ENCODE data around the gene RUNX2.

RUNX2 gene

GRCh38 chr6:45491048-45491735 is 163.1 kb downstream of the RUNX2 start:
- DNase-seq, result no peak

DNA sequence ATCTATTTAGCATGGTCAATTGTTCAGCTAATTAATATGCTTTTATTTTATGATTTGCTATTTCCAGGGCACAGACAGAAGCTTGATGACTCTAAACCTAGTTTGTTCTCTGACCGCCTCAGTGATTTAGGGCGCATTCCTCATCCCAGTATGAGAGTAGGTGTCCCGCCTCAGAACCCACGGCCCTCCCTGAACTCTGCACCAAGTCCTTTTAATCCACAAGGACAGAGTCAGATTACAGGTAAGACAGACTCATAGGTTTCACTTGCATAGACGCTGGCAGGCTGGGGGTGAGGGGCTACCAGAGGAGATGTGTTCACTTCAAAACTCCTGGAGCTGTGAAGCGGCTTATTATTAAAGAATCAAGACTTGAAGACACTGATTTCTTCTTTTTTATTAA is 163.7 kb downstream of the RUNX2 start:
- DNase-seq, result no peak

- no peak for DNase-seq
Observed at GRCh38 chr6:45493761-45494160, 165.6 kb downstream of the RUNX2 start.

DNA sequence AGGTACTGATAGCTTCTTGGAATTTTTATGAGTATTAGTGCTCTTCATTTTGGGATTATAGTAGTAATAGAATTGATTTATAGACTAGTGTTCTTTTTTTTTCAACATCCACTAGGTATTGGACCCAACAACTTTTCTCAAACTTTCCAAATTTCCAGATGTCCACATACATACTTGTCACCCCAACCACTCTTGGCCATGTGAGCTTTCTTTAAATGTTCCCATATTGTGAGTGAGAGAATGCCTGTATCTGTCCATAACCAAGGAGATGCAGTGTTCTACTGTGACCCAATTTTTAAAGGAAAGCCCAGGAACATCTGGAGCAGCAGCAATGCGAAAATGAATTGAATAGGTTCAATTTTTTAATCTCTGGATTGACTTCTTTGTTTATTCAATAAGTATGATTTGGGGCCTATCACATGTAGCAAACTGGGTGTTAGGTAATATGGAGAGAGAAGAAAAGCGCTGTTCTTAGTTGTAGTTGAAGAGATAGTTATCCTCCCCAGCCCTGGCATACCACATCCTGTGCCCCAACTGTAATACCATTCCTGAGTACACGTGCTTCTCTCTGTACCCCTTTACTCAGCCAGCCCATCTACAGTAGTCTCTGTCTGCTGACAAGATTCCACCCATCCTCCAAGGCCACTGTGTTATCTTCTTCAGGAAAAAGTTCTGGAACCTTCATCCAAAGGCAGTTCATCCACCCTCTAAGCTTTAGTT is 166.4 kb downstream of the RUNX2 start:
- DNase-seq, result peak in 1 of 2 donors; percentile 22

- DNase-seq, result peak; percentile 20 to 46
Observed at GRCh38 chr6:45495429-45496084, 167.4 kb downstream of the RUNX2 start.

DNA sequence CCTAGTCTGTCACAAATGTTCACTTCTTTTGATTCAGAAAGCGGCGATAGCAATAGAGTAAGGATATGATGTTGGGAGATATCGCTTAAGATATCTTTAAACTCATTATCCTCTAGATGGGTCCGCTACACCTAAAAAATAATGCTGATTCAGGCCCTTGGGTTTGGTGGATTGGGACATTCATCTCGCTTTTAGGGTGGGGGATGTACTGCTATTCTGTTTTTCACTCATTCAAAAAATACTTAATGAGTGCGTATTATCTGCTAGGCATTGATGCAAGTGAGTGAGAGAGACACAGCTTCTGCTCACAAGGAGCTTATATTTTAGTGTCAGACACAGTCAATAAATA is 167.9 kb downstream of the RUNX2 start:
- no peak for DNase-seq

DNA sequence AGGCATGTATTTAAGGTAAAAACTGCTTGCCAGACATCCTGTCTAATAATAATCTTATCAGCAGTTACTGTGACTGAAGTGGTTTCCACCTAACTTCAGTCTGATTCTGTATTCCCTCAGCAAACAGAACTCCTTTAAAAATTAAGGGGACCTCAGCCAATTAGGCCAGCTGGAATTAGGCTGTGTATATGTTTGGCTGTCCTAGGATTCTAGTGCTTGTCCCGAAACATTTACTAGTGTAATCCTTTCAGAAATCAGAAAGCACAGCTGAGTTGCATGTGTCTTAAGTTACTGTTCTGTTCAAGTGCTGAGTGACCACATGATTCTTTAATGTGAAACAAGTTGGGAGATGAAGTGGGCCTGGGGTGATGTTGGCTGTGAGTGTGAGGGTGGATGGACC is 170.5 kb downstream of the RUNX2 start:
- no peak for DNase-seq

- no peak for DNase-seq
Observed at GRCh38 chr6:45500924-45501816, 173.0 kb downstream of the RUNX2 start.

- no peak for DNase-seq
Observed at GRCh38 chr6:45502456-45502855, 174.3 kb downstream of the RUNX2 start.

GRCh38 chr6:45504947-45505346 is 176.8 kb downstream of the RUNX2 start:
- DNase-seq, result no peak

DNA sequence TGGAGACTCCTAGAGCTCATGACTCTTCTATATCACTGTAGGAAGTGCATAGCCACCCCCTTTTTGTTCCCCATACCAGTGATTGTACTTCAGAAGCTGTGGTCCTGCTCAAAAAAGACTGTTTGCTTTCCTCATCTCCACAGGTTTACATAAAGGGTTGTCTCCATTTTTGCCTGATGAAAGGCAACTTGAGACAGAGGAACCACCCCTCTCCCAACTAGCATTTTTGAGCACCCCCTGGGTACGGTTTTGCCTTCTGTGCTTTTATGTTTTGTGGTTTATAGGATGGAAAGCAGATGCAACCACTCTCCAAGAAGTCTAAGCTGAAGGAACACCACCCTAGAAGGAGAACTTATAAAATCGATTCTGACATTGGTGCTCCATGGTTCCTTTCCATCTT is 177.3 kb downstream of the RUNX2 start:
- DNase-seq, result no peak

DNA sequence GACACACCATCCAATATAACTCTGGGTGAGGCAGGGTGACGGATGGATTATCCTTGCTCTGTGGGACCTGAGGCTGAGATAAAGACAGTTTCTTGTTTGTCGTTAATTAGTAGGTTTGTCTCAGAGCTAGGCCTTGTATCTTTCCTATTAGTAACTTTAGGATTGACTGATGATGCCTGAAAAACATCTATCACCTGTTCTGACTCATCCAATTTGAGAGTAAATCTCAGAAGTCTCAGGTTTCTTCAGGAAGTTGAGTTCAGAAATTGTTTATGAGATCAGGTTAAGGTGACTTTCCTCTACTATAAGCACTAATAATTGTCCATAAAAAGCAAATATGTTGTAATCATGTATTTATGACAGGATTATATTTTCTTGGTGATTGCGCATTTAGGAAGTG is 179.1 kb downstream of the RUNX2 start:
- no peak for DNase-seq

DNA sequence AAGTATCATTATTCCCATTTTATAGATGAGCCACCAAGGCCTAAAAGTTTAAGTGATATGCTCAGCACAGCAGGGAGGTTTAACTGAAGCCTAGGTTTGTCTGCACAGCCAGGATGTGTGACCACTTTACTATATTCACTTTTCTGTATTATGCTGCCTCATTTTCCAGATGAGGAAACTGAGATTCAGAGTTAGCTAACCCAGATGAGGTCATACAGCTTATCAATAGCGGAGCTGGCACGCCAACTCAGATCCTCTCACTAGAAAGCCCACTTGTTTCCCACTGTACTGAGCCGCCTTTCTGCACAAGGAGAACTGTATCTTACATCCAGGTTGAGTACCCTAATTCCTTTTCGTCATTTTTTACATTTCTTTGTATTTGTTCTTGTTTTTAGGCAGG is 181.3 kb downstream of the RUNX2 start:
- no peak for DNase-seq

DNA sequence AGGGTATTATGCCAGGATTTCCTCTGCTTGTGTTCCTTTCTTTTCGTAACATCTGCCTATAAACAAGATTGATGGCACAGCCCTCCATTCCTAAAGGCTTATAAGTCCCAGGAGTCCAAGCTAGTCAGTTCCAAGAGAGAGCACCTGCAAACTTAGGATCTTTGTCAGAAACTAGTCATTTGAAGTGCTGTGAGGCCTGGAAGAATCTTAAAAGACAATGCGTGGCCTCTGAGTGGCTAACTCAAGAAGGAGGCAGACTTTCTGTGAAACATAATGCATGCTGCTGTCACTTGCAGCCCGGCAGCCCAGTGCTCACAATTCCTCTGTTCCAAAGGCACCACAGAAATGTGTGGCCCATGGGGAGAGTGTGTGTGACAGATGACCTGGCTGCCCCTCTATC is 184.6 kb downstream of the RUNX2 start:
- no peak for DNase-seq

- no peak for DNase-seq
Observed at GRCh38 chr6:45513213-45513618, 185.1 kb downstream of the RUNX2 start.

DNA sequence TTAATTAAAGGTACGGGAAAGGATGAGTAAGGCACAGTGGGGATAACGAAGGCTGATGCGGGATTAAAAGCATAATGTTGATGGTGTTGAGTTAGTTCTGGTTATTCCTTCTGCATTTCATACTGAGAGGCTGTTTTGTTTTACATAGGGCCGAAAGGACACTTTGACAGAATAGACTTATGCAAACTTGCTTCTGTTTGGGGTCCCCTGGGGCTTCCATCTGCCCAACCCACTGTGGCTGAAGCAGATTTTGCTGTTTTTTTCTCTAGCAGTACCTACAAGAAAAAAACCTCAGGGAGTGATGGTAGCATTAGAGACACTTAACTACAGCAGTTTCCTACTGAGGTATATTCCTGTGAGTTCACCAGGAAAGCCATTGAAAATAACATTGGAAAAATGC is 185.7 kb downstream of the RUNX2 start:
- no peak for DNase-seq

- DNase-seq, result no peak
Observed at GRCh38 chr6:45514454-45515230, 186.5 kb downstream of the RUNX2 start.

DNA sequence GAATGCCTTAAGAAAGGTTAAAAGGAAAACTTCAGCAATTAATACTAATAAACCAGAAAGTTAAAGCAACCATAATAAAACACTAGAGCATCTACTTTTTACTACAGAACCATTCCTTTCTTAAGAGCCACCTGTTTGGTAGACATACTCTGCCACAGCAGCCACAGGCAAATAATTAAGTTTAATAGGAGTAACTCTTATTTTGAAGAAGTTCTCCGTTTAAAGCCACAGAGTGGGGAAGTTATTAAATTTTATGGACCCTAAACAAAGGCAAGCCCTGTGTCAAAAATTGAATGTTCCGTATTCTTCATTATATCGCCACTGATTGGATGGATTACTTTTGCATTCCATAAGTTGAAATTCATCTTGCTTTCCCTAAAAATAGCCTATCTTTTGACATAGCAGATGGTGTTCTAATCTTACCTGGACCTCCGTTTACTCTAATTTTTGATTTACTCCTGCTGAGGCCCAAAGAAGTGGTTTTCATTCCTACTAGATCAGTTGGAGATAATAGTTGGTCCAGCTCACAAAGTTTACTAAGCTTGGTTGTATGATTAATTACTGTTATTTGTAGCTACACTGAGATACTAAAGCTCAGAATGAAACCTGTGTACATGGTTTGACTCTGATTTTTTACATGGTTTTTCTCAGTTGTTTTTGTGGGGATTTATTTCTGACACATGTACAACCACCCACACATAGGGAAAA is 190.0 kb downstream of the RUNX2 start:
- DNase-seq, result no peak

- DNase-seq, result no peak
Observed at GRCh38 chr6:45521226-45521625, 193.1 kb downstream of the RUNX2 start.

DNA sequence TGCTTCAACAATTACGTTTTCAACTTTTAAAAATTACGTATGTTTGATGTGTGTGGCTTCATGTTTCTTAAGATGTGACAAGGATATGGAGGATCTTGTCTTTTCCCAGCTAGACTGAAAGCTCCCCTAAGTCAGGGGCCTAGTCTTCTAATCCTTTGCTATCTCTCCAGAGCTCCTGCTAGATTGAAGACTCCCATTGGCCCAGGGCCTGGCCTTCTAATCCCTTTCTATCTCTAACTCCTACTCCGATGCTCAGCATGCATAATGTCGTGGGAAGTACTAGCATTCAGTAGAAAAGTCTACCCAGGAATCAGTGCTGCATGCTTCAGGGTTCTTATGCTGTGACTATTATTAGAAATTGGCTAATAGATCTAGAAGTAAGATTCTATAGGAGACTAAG is 194.4 kb downstream of the RUNX2 start:
- DNase-seq, result no peak

GRCh38 chr6:45527210-45527609 is 199.1 kb downstream of the RUNX2 start:
- DNase-seq, result no peak

Measured in CD4-positive, alpha-beta T cell treated with Interleukin-1 beta for 1 hour (primary cell).